Measurements from ENCODE around the gene TP53RK. TPM values are rescaled to one million over a fixed set of nuclear protein-coding genes. Genes with fewer than 3 reads are reported as not detected.

TP53RK gene
- total RNA-seq, 1 donor from 2014 or later = 19.5 TPM

- no peak for DNase-seq (ENCODE audit: low read depth, low spot score)
- H3K4me1 Mint-ChIP-seq = peaks cover 26% of the 10 kb centered on the region
- no peaks in the 10 kb centered on the region for H3K27me3 Mint-ChIP-seq (ENCODE audit: low read depth)
- TF ChIP-seq CTCF (conservative IDR thresholded peaks at IDR 0.05) = no peak
- no peak overlapping the region for H3K27ac Mint-ChIP-seq (ENCODE audit: unreplicated experiment)
- no peaks in the 10 kb centered on the region for H3K36me3 Mint-ChIP-seq (ENCODE audit: low read depth)
- no peaks in the 10 kb centered on the region for H3K9me3 Mint-ChIP-seq
- H3K4me3 Mint-ChIP-seq = no peak overlapping the region
Observed at GRCh38 chr20:46644160-46644559, 45.1 kb downstream of the TP53RK start.

GRCh38 chr20:46642969-46643343 is 46.3 kb downstream of the TP53RK start:
- Mint-ChIP-seq H3K27me3 (ENCODE audit: low read depth) (no peaks in the 10 kb centered on the region), H3K4me1 (peaks cover 27% of the 10 kb centered on the region), H3K9me3 (no peaks in the 10 kb centered on the region), H3K4me3 (no peak overlapping the region), H3K27ac (ENCODE audit: unreplicated experiment) (no peak overlapping the region), H3K36me3 (ENCODE audit: low read depth) (no peaks in the 10 kb centered on the region)
- no peak for TF ChIP-seq CTCF (conservative IDR thresholded peaks at IDR 0.05)
- no peak for DNase-seq (ENCODE audit: low read depth, low spot score)

GRCh38 chr20:46642265-46642968 is 46.8 kb downstream of the TP53RK start:
- no peak for DNase-seq (ENCODE audit: low read depth, low spot score)
- no peak for TF ChIP-seq CTCF (conservative IDR thresholded peaks at IDR 0.05)
- Mint-ChIP-seq H3K27ac (ENCODE audit: unreplicated experiment) (no peak overlapping the region), H3K36me3 (ENCODE audit: low read depth) (no peaks in the 10 kb centered on the region), H3K27me3 (ENCODE audit: low read depth) (no peaks in the 10 kb centered on the region), H3K4me3 (no peak overlapping the region), H3K4me1 (peaks cover 27% of the 10 kb centered on the region), H3K9me3 (no peaks in the 10 kb centered on the region)

GRCh38 chr20:46641424-46641823 is 47.8 kb downstream of the TP53RK start:
- Mint-ChIP-seq H3K27me3 (ENCODE audit: low read depth) (no peaks in the 10 kb centered on the region), H3K4me1 (peaks cover 27% of the 10 kb centered on the region), H3K9me3 (no peaks in the 10 kb centered on the region), H3K27ac (ENCODE audit: unreplicated experiment) (peak overlapping the region; percentile 65), H3K36me3 (ENCODE audit: low read depth) (no peaks in the 10 kb centered on the region), H3K4me3 (no peak overlapping the region)
- no peak for TF ChIP-seq CTCF (conservative IDR thresholded peaks at IDR 0.05)
- no peak for DNase-seq (ENCODE audit: low read depth, low spot score)

GRCh38 chr20:46640536-46641311 is 48.5 kb downstream of the TP53RK start:
- Mint-ChIP-seq H3K9me3 (no peaks in the 10 kb centered on the region), H3K27me3 (ENCODE audit: low read depth) (no peaks in the 10 kb centered on the region), H3K27ac (ENCODE audit: unreplicated experiment) (no peak overlapping the region), H3K4me1 (peaks cover 33% of the 10 kb centered on the region), H3K4me3 (no peak overlapping the region), H3K36me3 (ENCODE audit: low read depth) (no peaks in the 10 kb centered on the region)
- no peak for DNase-seq (ENCODE audit: low read depth, low spot score)
- no peak for TF ChIP-seq CTCF (conservative IDR thresholded peaks at IDR 0.05)
